Measurements from ENCODE around the gene TMEM125. TPM values are rescaled to one million over a fixed set of nuclear protein-coding genes. Genes with fewer than 3 reads are reported as not detected.

TMEM125 gene
- total RNA-seq, 2 experiments from 2014 or later: 0.30 TPM; not detected in 1

DNA sequence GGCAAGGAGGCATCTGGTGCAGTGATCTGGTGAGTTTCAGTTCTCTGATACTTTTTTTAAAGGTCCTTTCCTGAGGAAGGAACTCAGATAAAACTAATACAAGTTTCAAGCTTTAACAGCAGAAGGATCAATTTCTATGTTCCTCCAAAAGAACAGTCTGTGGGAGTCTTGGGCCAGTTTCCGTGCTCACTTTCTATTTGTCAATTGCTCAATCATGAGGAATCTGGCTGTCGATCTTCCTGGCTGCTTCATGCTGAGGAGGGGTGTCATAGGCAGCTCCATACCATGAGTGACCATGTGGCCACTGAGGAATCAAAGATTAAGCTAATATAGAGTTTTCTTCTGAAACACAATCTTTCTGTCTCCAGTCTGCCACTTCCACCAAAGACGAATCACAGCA lies 11.4 kb upstream of the TMEM125 start:
- Mint-ChIP-seq H3K27ac (no peak overlapping the region), H3K4me3 (no peak overlapping the region), H3K27me3 (no peaks in the 10 kb centered on the region), H3K9me3 (peaks cover 1% of the 10 kb centered on the region), H3K36me3 (no peaks in the 10 kb centered on the region), H3K4me1 (no peaks in the 10 kb centered on the region)
- DNase-seq: no peak

GRCh38 chr1:43265431-43265830 lies 4.4 kb upstream of the TMEM125 start:
- no peak for DNase-seq
- Mint-ChIP-seq H3K4me3 (no peak overlapping the region), H3K27me3 (peaks cover 10% of the 10 kb centered on the region), H3K27ac (no peak overlapping the region), H3K4me1 (no peaks in the 10 kb centered on the region), H3K9me3 (peaks cover 5% of the 10 kb centered on the region), H3K36me3 (no peaks in the 10 kb centered on the region)

- Mint-ChIP-seq H3K27me3 (peaks cover 16% of the 10 kb centered on the region), H3K36me3 (no peaks in the 10 kb centered on the region), H3K9me3 (peaks cover 5% of the 10 kb centered on the region), H3K27ac (no peak overlapping the region), H3K4me1 (peaks cover 7% of the 10 kb centered on the region), H3K4me3 (no peak overlapping the region)
- no peak for DNase-seq
Observed at GRCh38 chr1:43266881-43267280, 2.9 kb upstream of the TMEM125 start.

- Mint-ChIP-seq H3K36me3 (no peaks in the 10 kb centered on the region), H3K9me3 (peaks cover 5% of the 10 kb centered on the region), H3K27ac (no peak overlapping the region), H3K4me3 (no peak overlapping the region), H3K27me3 (peaks cover 16% of the 10 kb centered on the region), H3K4me1 (peaks cover 8% of the 10 kb centered on the region)
- no peak for DNase-seq
Observed at GRCh38 chr1:43267291-43267805, 2.4 kb upstream of the TMEM125 start.

DNA sequence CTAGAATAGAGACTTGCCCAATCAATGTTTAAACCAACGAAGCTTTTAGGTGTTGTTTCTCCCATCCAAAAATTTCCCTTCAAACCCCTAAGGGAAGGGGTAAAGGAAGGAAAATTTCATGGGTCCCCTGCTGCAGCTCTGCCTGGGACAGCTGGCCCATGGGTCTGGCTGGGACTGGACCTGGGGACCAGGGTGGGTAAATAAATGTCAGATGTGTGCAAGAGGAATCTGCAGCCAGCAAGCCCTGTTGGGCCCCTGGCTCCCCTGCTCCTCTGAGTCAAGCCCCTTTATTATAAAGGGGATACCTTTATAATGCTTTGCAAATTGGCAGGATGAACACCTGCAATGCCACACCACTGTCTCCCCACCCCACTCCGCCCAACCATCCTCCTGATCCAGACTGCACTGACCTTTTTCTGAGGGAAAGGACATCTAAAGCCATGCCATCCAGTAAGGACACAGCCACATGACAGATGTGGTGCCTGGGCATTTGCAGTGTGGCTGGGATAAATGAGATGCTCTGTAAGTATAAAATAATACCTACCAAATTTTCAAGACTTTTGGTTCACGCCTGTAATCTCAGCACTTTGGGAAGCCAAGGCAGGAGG lies 1.9 kb upstream of the TMEM125 start:
- peaks cover 16% of the 10 kb centered on the region for H3K27me3 Mint-ChIP-seq
- peaks cover 8% of the 10 kb centered on the region for H3K4me1 Mint-ChIP-seq
- H3K36me3 Mint-ChIP-seq: no peaks in the 10 kb centered on the region
- no peak overlapping the region for H3K4me3 Mint-ChIP-seq
- no peak overlapping the region for H3K27ac Mint-ChIP-seq
- peaks cover 4% of the 10 kb centered on the region for H3K9me3 Mint-ChIP-seq
- no peak for DNase-seq

- Mint-ChIP-seq H3K27me3 (peaks cover 16% of the 10 kb centered on the region), H3K27ac (no peak overlapping the region), H3K9me3 (peaks cover 7% of the 10 kb centered on the region), H3K4me3 (peak overlapping the region; percentile 58), H3K4me1 (peaks cover 18% of the 10 kb centered on the region), H3K36me3 (peaks cover 7% of the 10 kb centered on the region)
- peak; percentile 25 for DNase-seq
Observed at GRCh38 chr1:43270421-43271095, 775 bp downstream of the TMEM125 start.

DNA sequence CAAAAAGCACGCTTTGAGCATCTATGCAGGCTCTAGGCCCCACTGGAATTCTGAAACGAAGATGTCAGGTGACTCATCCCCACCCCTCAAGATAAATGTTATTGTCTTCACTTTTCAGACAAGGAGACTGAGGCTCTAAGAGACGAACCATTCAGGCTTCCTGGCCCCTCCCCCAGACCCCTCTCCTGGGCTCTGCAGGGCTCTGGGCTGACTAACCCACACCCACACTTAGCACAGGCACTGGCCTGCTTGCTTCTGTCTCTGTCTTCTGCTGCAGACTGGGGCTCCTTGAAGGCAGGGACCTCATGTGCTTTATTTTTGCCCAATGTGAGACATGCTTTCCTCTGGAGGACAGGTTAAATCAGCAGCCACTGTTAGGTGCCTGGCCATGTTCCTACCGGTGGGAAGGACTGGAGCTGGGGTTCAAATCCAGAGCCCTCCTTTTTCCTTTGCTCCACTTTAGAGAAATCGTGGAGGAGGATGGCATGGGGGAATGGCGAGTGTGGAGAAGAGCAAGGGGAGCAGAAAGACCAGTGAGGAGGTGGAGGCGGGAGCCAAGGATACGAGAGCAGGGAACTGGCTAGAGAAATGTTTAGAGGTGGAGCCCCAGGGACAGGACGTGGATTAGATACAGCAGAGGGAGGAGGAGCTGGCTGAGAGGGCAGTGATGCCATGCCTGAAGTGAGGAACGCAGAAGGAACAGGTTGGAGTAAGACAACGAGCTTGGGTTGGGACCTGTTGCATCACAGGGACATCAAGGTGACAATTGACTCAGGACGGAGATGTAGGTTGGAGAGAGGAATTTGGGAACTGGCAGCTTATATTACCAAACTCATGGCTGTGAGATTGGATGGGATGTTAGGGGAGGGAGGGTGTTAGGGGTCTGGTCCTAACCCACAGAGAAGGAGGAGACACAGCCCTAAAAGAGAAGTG lies 1.7 kb downstream of the TMEM125 start:
- peak overlapping the region; percentile 58 for H3K4me3 Mint-ChIP-seq
- peaks cover 15% of the 10 kb centered on the region for H3K27me3 Mint-ChIP-seq
- H3K9me3 Mint-ChIP-seq: peaks cover 7% of the 10 kb centered on the region
- no peak overlapping the region for H3K27ac Mint-ChIP-seq
- DNase-seq: no peak
- H3K4me1 Mint-ChIP-seq: peaks cover 18% of the 10 kb centered on the region
- peaks cover 7% of the 10 kb centered on the region for H3K36me3 Mint-ChIP-seq

- Mint-ChIP-seq H3K4me1 (peaks cover 18% of the 10 kb centered on the region), H3K4me3 (no peak overlapping the region), H3K36me3 (peaks cover 7% of the 10 kb centered on the region), H3K27ac (no peak overlapping the region), H3K9me3 (peaks cover 7% of the 10 kb centered on the region), H3K27me3 (peaks cover 20% of the 10 kb centered on the region)
- DNase-seq: no peak
Observed at GRCh38 chr1:43272161-43272560, 2.4 kb downstream of the TMEM125 start.

GRCh38 chr1:43272576-43273571 lies 3.1 kb downstream of the TMEM125 start:
- no peak overlapping the region for H3K27ac Mint-ChIP-seq
- peaks cover 7% of the 10 kb centered on the region for H3K9me3 Mint-ChIP-seq
- H3K27me3 Mint-ChIP-seq: peaks cover 20% of the 10 kb centered on the region
- H3K4me1 Mint-ChIP-seq: peaks cover 18% of the 10 kb centered on the region
- H3K36me3 Mint-ChIP-seq: peaks cover 7% of the 10 kb centered on the region
- no peak for DNase-seq
- H3K4me3 Mint-ChIP-seq: no peak overlapping the region

- Mint-ChIP-seq H3K4me1 (peaks cover 18% of the 10 kb centered on the region), H3K36me3 (peaks cover 7% of the 10 kb centered on the region), H3K27ac (no peak overlapping the region), H3K9me3 (peaks cover 7% of the 10 kb centered on the region), H3K4me3 (no peak overlapping the region), H3K27me3 (peaks cover 19% of the 10 kb centered on the region)
- DNase-seq: no peak
Observed at GRCh38 chr1:43273708-43274107, 3.9 kb downstream of the TMEM125 start.

DNA sequence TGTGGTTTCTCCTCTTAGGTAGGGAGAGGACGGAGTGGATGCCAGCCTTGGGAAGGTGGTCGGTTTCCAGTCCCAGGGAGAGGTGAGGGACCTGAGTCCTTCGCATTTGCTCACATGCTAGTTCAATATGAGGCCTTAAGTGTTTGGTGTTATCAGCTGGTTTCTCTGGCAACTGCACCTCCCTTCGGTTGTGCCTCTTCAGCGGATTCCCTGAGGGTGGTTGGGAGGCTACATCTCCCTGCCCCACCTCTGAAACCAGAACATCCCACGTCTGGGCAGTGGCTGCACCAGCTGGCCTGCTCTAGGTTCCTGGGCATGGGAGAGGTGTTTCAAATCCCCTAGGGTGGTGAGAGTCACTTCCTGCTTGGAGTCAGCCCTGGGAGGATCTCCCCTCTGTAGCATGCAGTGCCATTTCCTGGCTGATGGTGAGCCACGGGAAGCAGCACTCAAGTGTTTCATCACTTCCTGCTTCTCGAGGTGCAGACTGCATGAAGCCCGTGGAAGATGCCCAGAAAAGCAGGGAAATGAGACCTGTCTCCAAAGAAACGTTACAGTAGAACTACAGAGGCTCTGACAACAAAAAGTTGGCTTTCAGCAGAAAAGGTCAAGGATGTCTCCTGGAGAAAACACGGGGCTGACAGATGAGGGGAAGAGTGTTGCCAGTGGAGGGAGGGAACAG lies 4.5 kb downstream of the TMEM125 start:
- Mint-ChIP-seq H3K27ac (peak overlapping the region; percentile 92), H3K9me3 (peaks cover 7% of the 10 kb centered on the region), H3K4me3 (peak overlapping the region; percentile 63), H3K27me3 (peaks cover 16% of the 10 kb centered on the region), H3K36me3 (peaks cover 7% of the 10 kb centered on the region), H3K4me1 (peaks cover 18% of the 10 kb centered on the region)
- DNase-seq: peak; percentile 24

GRCh38 chr1:43274804-43275180 lies 5.0 kb downstream of the TMEM125 start:
- peak overlapping the region; percentile 63 for H3K4me3 Mint-ChIP-seq
- no peak for DNase-seq

DNA sequence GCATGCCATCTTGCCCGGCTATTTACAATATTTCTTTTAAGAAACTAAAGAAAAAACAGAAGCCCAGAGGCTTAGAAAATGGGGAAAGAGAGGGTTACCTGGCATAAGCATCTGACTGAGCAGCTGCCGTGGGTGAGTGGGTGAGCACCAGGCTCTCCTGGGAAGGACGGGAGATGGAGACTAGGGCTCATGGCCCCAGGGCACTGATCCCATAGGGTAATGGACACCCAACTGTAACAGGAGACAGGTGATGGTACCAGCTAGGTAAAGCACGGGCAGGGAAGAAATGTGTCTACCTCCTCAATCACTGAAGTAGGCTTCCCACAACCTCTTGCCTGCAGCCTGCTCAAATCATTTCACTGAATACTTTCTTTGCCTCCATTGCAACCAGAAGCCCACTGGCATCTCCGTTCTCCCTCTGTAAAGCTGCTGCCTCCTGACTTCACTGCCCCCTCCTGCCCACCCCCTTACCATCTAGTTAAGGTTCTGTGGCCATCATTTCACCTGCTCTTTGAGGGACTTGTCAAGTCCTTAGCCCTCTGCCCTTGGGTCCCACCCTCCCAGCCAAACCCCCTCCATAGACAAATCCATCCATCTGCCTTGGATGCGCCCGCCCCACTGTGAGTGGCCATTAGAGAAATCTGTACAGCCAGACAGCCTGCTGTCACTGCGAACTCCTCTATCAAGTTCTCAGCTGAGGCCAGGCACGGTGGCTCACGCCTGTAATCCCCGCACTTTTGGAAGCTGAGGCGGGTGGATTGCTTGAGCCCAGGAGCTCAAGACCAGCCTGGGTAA lies 6.2 kb downstream of the TMEM125 start:
- Mint-ChIP-seq H3K27ac (no peak overlapping the region), H3K9me3 (peaks cover 7% of the 10 kb centered on the region), H3K36me3 (peaks cover 7% of the 10 kb centered on the region), H3K27me3 (peaks cover 13% of the 10 kb centered on the region), H3K4me3 (no peak overlapping the region), H3K4me1 (peaks cover 18% of the 10 kb centered on the region)
- DNase-seq: no peak

More at GRCh38 chr1:43274804-43275180, 5.0 kb downstream of the TMEM125 start:
- H3K27ac Mint-ChIP-seq: peak overlapping the region; percentile 92
- H3K9me3 Mint-ChIP-seq: peaks cover 7% of the 10 kb centered on the region
- H3K27me3 Mint-ChIP-seq: peaks cover 13% of the 10 kb centered on the region
- peaks cover 7% of the 10 kb centered on the region for H3K36me3 Mint-ChIP-seq
- H3K4me1 Mint-ChIP-seq: peaks cover 18% of the 10 kb centered on the region
